Neural progenitor cell (in vitro differentiated cells): ENCODE data around the gene FRYL. TPM values are rescaled to one million over a fixed set of nuclear protein-coding genes. Genes with fewer than 3 reads are reported as not detected.

Experiments used
- DNase-seq: peaks from one replicate; pipeline ENCODE4 v3.0.0-alpha.2; 2016; ENCODE audit warnings: low spot score
- H2AFZ ChIP-seq: fragments of 200-600 bp; sonication (generic); replicated peaks from 2 replicates; pipeline ENCODE4 v1.6.1; 2016; ENCODE audit warnings: antibody characterized with exemption
- H3F3A ChIP-seq: fragments of 200-600 bp; sonication (generic); 2 replicates; pipeline ENCODE4 v1.6.1; 2016; ENCODE audit warnings: antibody characterized with exemption, low read depth
- H3K27ac ChIP-seq: fragments of 200-600 bp; sonication (generic); 2 replicates; pipeline ENCODE4 v1.5.1; 2016; ENCODE audit warnings: mild to moderate bottlenecking
- H3K27me3 ChIP-seq: fragments of 200-600 bp; sonication (generic); 2 replicates; pipeline ENCODE4 v1.6.1; 2016; ENCODE audit warnings: mild to moderate bottlenecking, moderate library complexity
- H3K36me3 ChIP-seq: fragments of 200-600 bp; sonication (generic); 2 replicates; pipeline ENCODE4 v1.5.1; 2016
- H3K4me1 ChIP-seq: fragments of 200-600 bp; sonication (generic); 2 replicates; pipeline ENCODE4 v1.6.1; 2016; ENCODE audit warnings: mixed run types
- H3K4me2 ChIP-seq: fragments of 200-600 bp; sonication (generic); 2 replicates; pipeline ENCODE4 v1.6.1; 2016
- H3K4me3 ChIP-seq: fragments of 200-600 bp; sonication (generic); 2 replicates; pipeline ENCODE4 v1.5.1; 2016
- H3K79me2 ChIP-seq: fragments of 200-600 bp; sonication (generic); 2 replicates; pipeline ENCODE4 v1.6.1; 2016; ENCODE audit warnings: low read depth
- H3K9ac ChIP-seq: fragments of 200-600 bp; sonication (generic); 2 replicates; pipeline ENCODE4 v1.6.1; 2016
- H3K9me3 ChIP-seq: fragments of 200-600 bp; sonication (generic); 2 replicates; pipeline ENCODE4 v1.5.1; 2016; ENCODE audit warnings: low read depth
- H4K20me1 ChIP-seq: fragments of 200-600 bp; sonication (generic); 2 replicates; pipeline ENCODE4 v1.6.1; 2016; ENCODE audit warnings: low read depth
- H3K27ac Mint-ChIP-seq: 3 replicates; pipeline ENCODE4 v1.8.0; 2021; ENCODE audit warnings: mixed read lengths
- H3K27me3 Mint-ChIP-seq: 2 replicates; pipeline ENCODE4 v1.8.0; 2022; ENCODE audit warnings: low read depth, mild to moderate bottlenecking, inconsistent platforms, moderate library complexity, mixed read lengths; ENCODE audit not compliant: insufficient read depth
- H3K36me3 Mint-ChIP-seq: 3 replicates; pipeline ENCODE4 v1.8.0; 2021; ENCODE audit warnings: mixed read lengths
- H3K4me1 Mint-ChIP-seq: 3 replicates; pipeline ENCODE4 v1.8.0; 2021; ENCODE audit warnings: mixed read lengths
- H3K4me3 Mint-ChIP-seq: 3 replicates; pipeline ENCODE4 v1.8.0; 2021; ENCODE audit warnings: mild to moderate bottlenecking, moderate library complexity, mixed read lengths
- H3K9me3 Mint-ChIP-seq: 3 replicates; pipeline ENCODE4 v1.8.0; 2020; ENCODE audit warnings: mixed read lengths
- CTCF ChIP-seq: fragments of 200-600 bp; sonication (generic); IDR thresholded peaks from 2 replicates; pipeline ENCODE4 v1.5.1; 2017; ENCODE audit warnings: antibody characterized with exemption, mild to moderate bottlenecking
- EZH2 ChIP-seq: fragments of 200-600 bp; sonication (generic); IDR thresholded peaks from 2 replicates; pipeline ENCODE4 v1.6.1; 2017; ENCODE audit warnings: antibody characterized with exemption, mild to moderate bottlenecking, moderate library complexity
- EZH2phosphoT487 ChIP-seq: fragments of 200-600 bp; sonication (generic); IDR thresholded peaks from 2 replicates; pipeline ENCODE4 v1.6.1; 2017; ENCODE audit warnings: antibody characterized with exemption
- total RNA-seq: library from RNA; depleted of rRNA; stranded (reverse); fragments of >200 nt; gene quantifications from 2 replicates; pipeline ENCODE4 v1.2.3, GENCODE V29; 2015; ENCODE audit warnings: low replicate concordance

FRYL gene
- total RNA-seq, 1 donor from 2014 or later = 70.5 TPM

GRCh38 chr4:48602222-48602621 is 177.9 kb downstream of the FRYL start:
- Mint-ChIP-seq H3K9me3 (no peaks in the 10 kb centered on the region), H3K4me1 (no peaks in the 10 kb centered on the region), H3K4me3 (no peak overlapping the region), H3K27me3 (no peaks in the 10 kb centered on the region), H3K36me3 (peaks cover 7% of the 10 kb centered on the region), H3K27ac (no peak overlapping the region)
- Histone ChIP-seq H3K4me3 (no peak overlapping the region), H3K9me3 (no peaks in the 10 kb centered on the region), H3K4me1 (peaks cover 3% of the 10 kb centered on the region), H3K27ac (no peak overlapping the region), H3K9ac (no peak overlapping the region), H3K79me2 (no peaks in the 10 kb centered on the region), H3K27me3 (no peaks in the 10 kb centered on the region), H3F3A (no peaks in the 10 kb centered on the region), H3K4me2 (no peak overlapping the region), H4K20me1 (peaks cover 3% of the 10 kb centered on the region), H3K36me3 (no peaks in the 10 kb centered on the region), H2AFZ (no peak overlapping the region)
- TF ChIP-seq CTCF = no peak
- no peak for TF ChIP-seq EZH2
- DNase-seq = no peak

GRCh38 chr4:48596336-48596735 is 183.7 kb downstream of the FRYL start:
- H3K4me1 ChIP-seq = peaks cover 14% of the 10 kb centered on the region
- DNase-seq = no peak

GRCh38 chr4:48594180-48594579 is 185.9 kb downstream of the FRYL start:
- Histone ChIP-seq H2AFZ (no peak overlapping the region), H3K27ac (no peak overlapping the region), H3K9me3 (no peaks in the 10 kb centered on the region), H3K4me1 (peaks cover 14% of the 10 kb centered on the region), H3K9ac (no peak overlapping the region), H4K20me1 (peaks cover 41% of the 10 kb centered on the region), H3K4me2 (peak overlapping the region; percentile 5), H3F3A (peaks cover 14% of the 10 kb centered on the region), H3K79me2 (no peaks in the 10 kb centered on the region), H3K4me3 (no peak overlapping the region), H3K27me3 (no peaks in the 10 kb centered on the region), H3K36me3 (peaks cover 14% of the 10 kb centered on the region)
- peaks cover 20% of the 10 kb centered on the region for H3K36me3 Mint-ChIP-seq
- no peak overlapping the region for H3K4me3 Mint-ChIP-seq
- peaks cover 10% of the 10 kb centered on the region for H3K4me1 Mint-ChIP-seq
- no peaks in the 10 kb centered on the region for H3K9me3 Mint-ChIP-seq
- H3K27ac Mint-ChIP-seq = peak overlapping the region; percentile 4
- peak; percentile 80 for DNase-seq
- H3K27me3 Mint-ChIP-seq = no peaks in the 10 kb centered on the region
- TF ChIP-seq CTCF = no peak
- peak; percentile 53 for TF ChIP-seq EZH2phosphoT487

More at GRCh38 chr4:48596336-48596735, 183.7 kb downstream of the FRYL start:
- H3K27me3 ChIP-seq = no peaks in the 10 kb centered on the region
- no peaks in the 10 kb centered on the region for H3K9me3 Mint-ChIP-seq
- H3K9ac ChIP-seq = no peak overlapping the region
- H3K27me3 Mint-ChIP-seq = no peaks in the 10 kb centered on the region
- TF ChIP-seq EZH2 (no peak), EZH2phosphoT487 (no peak), CTCF (no peak)
- H3K79me2 ChIP-seq = no peaks in the 10 kb centered on the region
- peaks cover 41% of the 10 kb centered on the region for H4K20me1 ChIP-seq
- H3K36me3 ChIP-seq = peaks cover 14% of the 10 kb centered on the region
- no peak overlapping the region for H2AFZ ChIP-seq
- H3K9me3 ChIP-seq = no peaks in the 10 kb centered on the region
- H3K27ac Mint-ChIP-seq = no peak overlapping the region
- no peak overlapping the region for H3K4me3 Mint-ChIP-seq
- H3K4me1 Mint-ChIP-seq = peaks cover 10% of the 10 kb centered on the region
- H3F3A ChIP-seq = peaks cover 14% of the 10 kb centered on the region
- no peak overlapping the region for H3K4me3 ChIP-seq
- H3K27ac ChIP-seq = no peak overlapping the region
- peaks cover 11% of the 10 kb centered on the region for H3K36me3 Mint-ChIP-seq
- H3K4me2 ChIP-seq = no peak overlapping the region
